ENCODE results near the gene EIF4G3. TPM values are rescaled to one million over a fixed set of nuclear protein-coding genes. Genes with fewer than 3 reads are reported as not detected.
A peak's percentile ranks its signal among the peaks of the same experiment; 100 is the strongest.

EIF4G3 gene
- total and polyA plus RNA-seq, 9 of the 15 experiments (the other 6 are each of a cell fraction or from before 2014, with no cell fraction given) = 6.7 to 40.5 (median 32.1) TPM

DNA sequence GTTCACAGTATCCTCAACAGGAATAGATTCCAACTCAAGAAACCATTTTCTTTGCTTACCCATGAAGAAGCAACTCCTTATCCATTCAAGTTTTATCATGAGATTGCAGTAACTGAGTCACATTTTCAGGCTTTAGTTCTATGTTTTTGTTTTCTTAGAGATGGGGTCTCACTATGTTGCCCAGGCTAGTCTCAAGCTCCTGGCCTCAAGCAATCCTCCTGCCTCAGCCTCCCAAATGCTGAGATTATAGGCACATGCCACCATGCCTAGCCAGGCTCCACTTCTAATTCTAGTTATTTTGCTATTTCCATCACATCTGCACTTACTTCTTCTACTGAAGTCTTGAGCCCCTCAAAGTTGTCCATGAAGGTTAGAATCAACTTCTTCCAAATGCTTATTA, 246.3 kb downstream of the EIF4G3 start:
- DNase-seq (ENCODE audit: extremely low read depth in 1 of 4, low spot score in 3 of 4) (no peak), ATAC-seq (no peak), FAIRE-seq (no peak)
- Histone ChIP-seq H3K4me2 (ENCODE audit: insufficient read depth, low read length) (no peak overlapping the region), H3K79me2 (ENCODE audit: control insufficient read depth, insufficient read depth, low read length) (no peaks in the 10 kb centered on the region), H2AFZ (ENCODE audit: low read depth, low read length) (no peak overlapping the region), H3K9me3 (replicated peaks; ENCODE audit: control insufficient read depth, insufficient read depth, low read depth, low read length) (no peaks in the 10 kb centered on the region), H3K27ac (ENCODE audit: extremely low read depth, low read depth, low read length) (no peak overlapping the region), H4K20me1 (replicated peaks; ENCODE audit: control insufficient read depth, insufficient read depth, low read length) (no peaks in the 10 kb centered on the region), H3K27me3 (ENCODE audit: control insufficient read depth in 2 of 2, insufficient read depth in 2 of 2, low read length in 2 of 2) (no peaks in the 10 kb centered on the region), H3K4me3 (no peak overlapping the region), H3K36me3 (ENCODE audit: control insufficient read depth, insufficient read depth, low read length) (no peaks in the 10 kb centered on the region), H3K9me1 (ENCODE audit: control insufficient read depth, insufficient read depth, low read length) (no peaks in the 10 kb centered on the region), H3K9ac (ENCODE audit: insufficient read depth in 1 of 2, low read depth in 2 of 2, low read length in 2 of 2) (no peak overlapping the region), H3K4me1 (replicated peaks in 1 of 2; ENCODE audit: control insufficient read depth in 2 of 2, insufficient read depth in 2 of 2, low read length in 2 of 2) (no peaks in the 10 kb centered on the region)
- TF ChIP-seq ZNF586 (CRISPR knock-in tag; conservative IDR thresholded peaks at IDR 0.05) = no peak
- peak; percentile 28 for TF ChIP-seq RBM25 (IDR thresholded peaks at IDR 0.05; ENCODE audit: low read depth, low read length, severe bottlenecking)
- peak; percentile 62; the same call in 1 of the 2 replicates for TF ChIP-seq ZNF121 (CRISPR knock-in tag; conservative IDR thresholded peaks at IDR 0.05)
- TF ChIP-seq KAT8 (IDR thresholded peaks at IDR 0.05; ENCODE audit: low read depth) = no peak
- CTCF ChIA-PET (ENCODE audit: low intra/inter-chr PET ratio) = no interaction called here
- in situ Hi-C loops (cut with MboI) (no loop called here), intact Hi-C loops (cut with micrococcal nuclease) (no loop called here)
- no TSS peak for BruUV-seq (replicated peaks)
- POLR2A ChIA-PET = no interaction called here

- no peak overlapping the region for H3K4me3 ChIP-seq
- H2AFZ ChIP-seq (ENCODE audit: low read depth, low read length) = no peak overlapping the region
- no peak overlapping the region for H3K9ac ChIP-seq (ENCODE audit: insufficient read depth in 1 of 2, low read depth in 2 of 2, low read length in 2 of 2)
- no TSS peak for BruUV-seq (replicated peaks)
- no peak for ATAC-seq
- in situ Hi-C loops (cut with MboI) (no loop called here), intact Hi-C loops (cut with micrococcal nuclease) (no loop called here)
- POLR2A ChIA-PET = interaction anchor here (1.0 kb wide), 1 partner anchor 11 kb away, joined by 4 read pairs; no protein-coding TSS in a partner anchor
- H3K36me3 ChIP-seq (ENCODE audit: control insufficient read depth, insufficient read depth, low read length) = no peaks in the 10 kb centered on the region
- H3K27ac ChIP-seq (ENCODE audit: extremely low read depth, low read depth, low read length) = no peak overlapping the region
- FAIRE-seq = no peak
- no peak overlapping the region for H3K4me2 ChIP-seq (ENCODE audit: insufficient read depth, low read length)
- H4K20me1 ChIP-seq (replicated peaks; ENCODE audit: control insufficient read depth, insufficient read depth, low read length) = no peaks in the 10 kb centered on the region
- no peaks in the 10 kb centered on the region for H3K9me1 ChIP-seq (ENCODE audit: control insufficient read depth, insufficient read depth, low read length)
- no peaks in the 10 kb centered on the region for H3K27me3 ChIP-seq (ENCODE audit: control insufficient read depth in 2 of 2, insufficient read depth in 2 of 2, low read length in 2 of 2)
- H3K4me1 ChIP-seq (replicated peaks in 1 of 2; ENCODE audit: control insufficient read depth in 2 of 2, insufficient read depth in 2 of 2, low read length in 2 of 2) = no peaks in the 10 kb centered on the region
- CTCF ChIA-PET (ENCODE audit: low intra/inter-chr PET ratio) = no interaction called here
- WGBS (ENCODE audit: insufficient coverage, low coverage, missing lambda C conversion rate) = 65% methylated on average over 4 of the region's 4 CpGs
- DNase-seq (ENCODE audit: extremely low read depth in 1 of 4, low spot score in 3 of 4) = no peak
- no peaks in the 10 kb centered on the region for H3K9me3 ChIP-seq (replicated peaks; ENCODE audit: control insufficient read depth, insufficient read depth, low read depth, low read length)
- H3K79me2 ChIP-seq (ENCODE audit: control insufficient read depth, insufficient read depth, low read length) = no peaks in the 10 kb centered on the region
- no peak for TF ChIP-seq ZNF175 (CRISPR knock-in tag; IDR thresholded peaks at IDR 0.05; ENCODE audit: low read depth)
- TF ChIP-seq ADNP (tag; IDR thresholded peaks at IDR 0.05) = no peak
- TF ChIP-seq CHAMP1 (IDR thresholded peaks at IDR 0.05) = no peak
- TF ChIP-seq MBD2 (IDR thresholded peaks at IDR 0.05; ENCODE audit: borderline replicate concordance, low read depth) = no peak
- TF ChIP-seq NKRF (IDR thresholded peaks at IDR 0.05; ENCODE audit: borderline replicate concordance) = no peak
Measured at GRCh38 chr1:20928146-20928545, 248.6 kb downstream of the EIF4G3 start.

Data from K562 (cell line).